ENCODE data around the gene BOD1L2. TPM values are rescaled to one million over a fixed set of nuclear protein-coding genes. Genes with fewer than 3 reads are reported as not detected.

The BOD1L2 gene
- total RNA-seq, 6 experiments from 2014 or later, result not detected

GRCh38 chr18:57171026-57171425, 24.1 kb downstream of the BOD1L2 start:
- ATAC-seq, result no peak
- Histone ChIP-seq H3K4me1 (no peaks in the 10 kb centered on the region), H3K4me3 (no peak overlapping the region), H3K36me3 (no peaks in the 10 kb centered on the region), H3K9me3 (no peaks in the 10 kb centered on the region), H3K27me3 (no peaks in the 10 kb centered on the region), H3K27ac (no peak overlapping the region)
- no peak for DNase-seq
- 55% methylated on average over 1 of the region's 1 CpG for WGBS (ENCODE audit: insufficient coverage, low coverage, low lambda C conversion rate, missing lambda C conversion rate)
- intact Hi-C loops (cut with DNase I), result no loop called here
- TF ChIP-seq, protein P1, sequence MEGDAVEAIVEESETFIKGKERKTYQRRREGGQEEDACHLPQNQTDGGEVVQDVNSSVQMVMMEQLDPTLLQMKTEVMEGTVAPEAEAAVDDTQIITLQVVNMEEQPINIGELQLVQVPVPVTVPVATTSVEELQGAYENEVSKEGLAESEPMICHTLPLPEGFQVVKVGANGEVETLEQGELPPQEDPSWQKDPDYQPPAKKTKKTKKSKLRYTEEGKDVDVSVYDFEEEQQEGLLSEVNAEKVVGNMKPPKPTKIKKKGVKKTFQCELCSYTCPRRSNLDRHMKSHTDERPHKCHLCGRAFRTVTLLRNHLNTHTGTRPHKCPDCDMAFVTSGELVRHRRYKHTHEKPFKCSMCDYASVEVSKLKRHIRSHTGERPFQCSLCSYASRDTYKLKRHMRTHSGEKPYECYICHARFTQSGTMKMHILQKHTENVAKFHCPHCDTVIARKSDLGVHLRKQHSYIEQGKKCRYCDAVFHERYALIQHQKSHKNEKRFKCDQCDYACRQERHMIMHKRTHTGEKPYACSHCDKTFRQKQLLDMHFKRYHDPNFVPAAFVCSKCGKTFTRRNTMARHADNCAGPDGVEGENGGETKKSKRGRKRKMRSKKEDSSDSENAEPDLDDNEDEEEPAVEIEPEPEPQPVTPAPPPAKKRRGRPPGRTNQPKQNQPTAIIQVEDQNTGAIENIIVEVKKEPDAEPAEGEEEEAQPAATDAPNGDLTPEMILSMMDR (IDR thresholded peaks at IDR 0.05), result no peak

DNA sequence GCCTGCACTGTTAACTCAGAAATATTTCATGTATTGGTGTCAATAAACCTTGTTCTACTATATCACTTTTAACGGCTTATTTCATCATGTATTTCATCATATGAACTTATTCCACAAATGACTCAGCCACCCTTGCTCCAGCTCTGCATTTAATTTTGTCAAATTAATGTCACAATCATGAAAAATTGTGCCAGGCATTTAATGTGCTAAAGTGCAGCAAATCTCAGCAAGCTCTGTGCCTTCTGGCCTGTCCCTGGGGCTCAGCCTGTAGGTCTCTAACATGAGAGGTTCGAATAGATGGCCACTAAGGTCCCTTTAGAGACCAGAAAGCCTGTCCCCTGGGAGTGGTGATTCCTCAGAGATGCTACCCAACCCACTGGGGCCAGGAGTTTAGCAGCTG, 28.6 kb downstream of the BOD1L2 start:
- Histone ChIP-seq H3K4me1 (no peaks in the 10 kb centered on the region), H3K36me3 (no peaks in the 10 kb centered on the region), H3K27me3 (no peaks in the 10 kb centered on the region), H3K27ac (no peak overlapping the region), H3K9me3 (no peaks in the 10 kb centered on the region), H3K4me3 (no peak overlapping the region)
- ATAC-seq (peak in 2 of 4 donors; percentile 19 to 61), DNase-seq (no peak)
- WGBS (ENCODE audit: insufficient coverage, low coverage, low lambda C conversion rate, missing lambda C conversion rate), result 32% methylated on average over 1 of the region's 2 CpGs
- TF ChIP-seq POLR2A (IDR thresholded peaks at IDR 0.05), result no peak
- TF ChIP-seq, protein P1 (IDR thresholded peaks at IDR 0.05), result no peak
- intact Hi-C loops (cut with DNase I), result no loop called here

- no peak for DNase-seq
- Histone ChIP-seq H3K27ac (no peak overlapping the region), H3K4me1 (no peaks in the 10 kb centered on the region), H3K9me3 (peaks cover 0 to 11% (median 3%) of the 10 kb centered on the region in 4 donors), H3K4me3 (no peak overlapping the region), H3K36me3 (no peaks in the 10 kb centered on the region), H3K27me3 (no peaks in the 10 kb centered on the region)
- intact Hi-C loops (cut with DNase I), result no loop called here
- TF ChIP-seq, protein P1 (IDR thresholded peaks at IDR 0.05), result no peak
- TF ChIP-seq POLR2A (IDR thresholded peaks at IDR 0.05), result no peak
- WGBS (ENCODE audit: insufficient coverage, low coverage, low lambda C conversion rate, missing lambda C conversion rate), result 58% methylated on average over 1 of the region's 1 CpG
- ATAC-seq, result no peak
Observed at GRCh38 chr18:57185434-57185833, 38.5 kb downstream of the BOD1L2 start.

GRCh38 chr18:57188851-57189557, 42.1 kb downstream of the BOD1L2 start:
- H3K36me3 ChIP-seq, result no peaks in the 10 kb centered on the region
- H3K27ac ChIP-seq, result no peak overlapping the region
- intact Hi-C loops (cut with DNase I), result no loop called here
- H3K27me3 ChIP-seq, result no peaks in the 10 kb centered on the region
- ATAC-seq, result no peak
- TF ChIP-seq, protein P1 (IDR thresholded peaks at IDR 0.05), result no peak
- TF ChIP-seq POLR2A (IDR thresholded peaks at IDR 0.05), result no peak
- no peak overlapping the region for H3K4me3 ChIP-seq
- no peak for DNase-seq
- peaks cover 0 to 3% (median under 1%) of the 10 kb centered on the region in 4 donors for H3K4me1 ChIP-seq
- 52% methylated on average over 4 of the region's 6 CpGs for WGBS (ENCODE audit: insufficient coverage, low coverage, low lambda C conversion rate, missing lambda C conversion rate)
- peaks cover 0 to 7% (median 0%) of the 10 kb centered on the region in 4 donors for H3K9me3 ChIP-seq
